HG03460 (cell line): ENCODE measurements around the gene PTPN11.
A peak's percentile ranks its signal among the peaks of the same experiment; 100 is the strongest.
"Not testable (repeated sequence)": the region's sequence is repeated elsewhere in the genome, so short reads cannot be mapped to it uniquely, and the experiment has no call there.

Source experiments
- ATAC-seq: cut with Tn5 transposase; IDR thresholded peaks from one replicate; pipeline ENCODE4 v1.9.1; 2021; ENCODE audit not compliant: unreplicated experiment

The PTPN11 gene

GRCh38 chr12:112447106-112447505 is 28.4 kb downstream of the PTPN11 start:
- no peak for ATAC-seq

- not testable (repeated sequence) for ATAC-seq
These were observed 29.4 kb downstream of the PTPN11 start for GRCh38 chr12:112448165-112448564.

- ATAC-seq = no peak
These were observed 32.0 kb downstream of the PTPN11 start for GRCh38 chr12:112450725-112451124.

GRCh38 chr12:112456029-112456428 is 37.3 kb downstream of the PTPN11 start:
- no peak for ATAC-seq

GRCh38 chr12:112457142-112457541 is 38.4 kb downstream of the PTPN11 start:
- not testable (repeated sequence) for ATAC-seq

GRCh38 chr12:112458330-112458729 is 39.6 kb downstream of the PTPN11 start:
- ATAC-seq = no peak

GRCh38 chr12:112458751-112459150 is 40.0 kb downstream of the PTPN11 start:
- no peak for ATAC-seq

GRCh38 chr12:112463478-112463877 is 44.7 kb downstream of the PTPN11 start:
- ATAC-seq = no peak

- no peak for ATAC-seq
These were observed 45.9 kb downstream of the PTPN11 start for GRCh38 chr12:112464605-112465004.

GRCh38 chr12:112466011-112466422 is 47.3 kb downstream of the PTPN11 start:
- ATAC-seq = no peak

- no peak for ATAC-seq
These were observed 48.1 kb downstream of the PTPN11 start for GRCh38 chr12:112466835-112467234.

- no peak for ATAC-seq
These were observed 49.3 kb downstream of the PTPN11 start for GRCh38 chr12:112468046-112468445.

- ATAC-seq = no peak
These were observed 54.3 kb downstream of the PTPN11 start for GRCh38 chr12:112473056-112473455.

- ATAC-seq = no peak
These were observed 60.7 kb downstream of the PTPN11 start for GRCh38 chr12:112479413-112479812.

GRCh38 chr12:112480931-112481330 is 62.2 kb downstream of the PTPN11 start:
- no peak for ATAC-seq

- no peak for ATAC-seq
These were observed 64.0 kb downstream of the PTPN11 start for GRCh38 chr12:112482733-112483132.

- ATAC-seq = no peak
These were observed 67.6 kb downstream of the PTPN11 start for GRCh38 chr12:112486361-112486760.

GRCh38 chr12:112488257-112488876 is 69.6 kb downstream of the PTPN11 start:
- no peak for ATAC-seq

GRCh38 chr12:112489456-112489855 is 70.7 kb downstream of the PTPN11 start:
- ATAC-seq = no peak

- peak; percentile 84 for ATAC-seq
These were observed 77.7 kb downstream of the PTPN11 start for GRCh38 chr12:112496496-112496895.

GRCh38 chr12:112498580-112498979 is 79.8 kb downstream of the PTPN11 start:
- ATAC-seq = no peak

- ATAC-seq = no peak
These were observed 84.8 kb downstream of the PTPN11 start for GRCh38 chr12:112503512-112503911.

GRCh38 chr12:112506513-112507166 is 87.9 kb downstream of the PTPN11 start:
- ATAC-seq = no peak
